GM12892 (cell line): Measurements from ENCODE around the gene DENND1A.

ENCODE experiments used
- DNase-seq: peaks from one replicate; pipeline ENCODE4 v3.0.0; 2011; ENCODE audit not compliant: insufficient read length
- FAIRE-seq: peaks from 2 replicates; lab custom pipeline; 2011; peaks lifted over from hg19 to GRCh38; lab: Jason Lieb, UNC
- POLR2A ChIP-seq: IDR thresholded peaks from 2 replicates; pipeline ENCODE4 v1.6.1; 2011; ENCODE audit warnings: low read depth, low read length, control low read depth
- POLR2AphosphoS5 ChIP-seq: IDR thresholded peaks from 2 replicates; pipeline ENCODE4 v1.6.1; 2011; ENCODE audit warnings: low read depth, low read length, control low read depth
- TAF1 ChIP-seq: IDR thresholded peaks from 2 replicates; pipeline ENCODE4 v1.6.1; 2011; ENCODE audit warnings: low read depth, mild to moderate bottlenecking, control low read depth, low read length, borderline replicate concordance

Gene DENND1A

GRCh38 chr9:123349691-123350480 lies 580.0 kb downstream of the DENND1A start:
- DNase-seq (peak; percentile 82), FAIRE-seq (peak; percentile 73)
- TF ChIP-seq TAF1 (no peak), POLR2A (no peak), POLR2AphosphoS5 (no peak)

GRCh38 chr9:123349033-123349432 lies 580.9 kb downstream of the DENND1A start:
- no peak for TF ChIP-seq POLR2AphosphoS5
- no peak for TF ChIP-seq TAF1
- TF ChIP-seq POLR2A = no peak
- no peak for DNase-seq
- no peak for FAIRE-seq

GRCh38 chr9:123348317-123348992 lies 581.5 kb downstream of the DENND1A start:
- FAIRE-seq = no peak
- no peak for TF ChIP-seq POLR2A
- TF ChIP-seq TAF1 = no peak
- TF ChIP-seq POLR2AphosphoS5 = no peak

GRCh38 chr9:123347289-123348060 lies 582.5 kb downstream of the DENND1A start:
- FAIRE-seq (peak; percentile 90), DNase-seq (no peak)
- TF ChIP-seq TAF1 (no peak), POLR2A (no peak), POLR2AphosphoS5 (no peak)

More at GRCh38 chr9:123348317-123348992, 581.5 kb downstream of the DENND1A start:
- peak; percentile 22 for DNase-seq

GRCh38 chr9:123346826-123347225 lies 583.1 kb downstream of the DENND1A start:
- FAIRE-seq = peak; percentile 17
- TF ChIP-seq TAF1 = no peak
- no peak for TF ChIP-seq POLR2A
- DNase-seq = no peak

GRCh38 chr9:123346026-123346425 lies 583.9 kb downstream of the DENND1A start:
- DNase-seq (no peak), FAIRE-seq (no peak)

GRCh38 chr9:123345567-123345955 lies 584.4 kb downstream of the DENND1A start:
- no peak for TF ChIP-seq POLR2AphosphoS5
- no peak for TF ChIP-seq POLR2A
- no peak for TF ChIP-seq TAF1
- FAIRE-seq = no peak
- DNase-seq = no peak

More at GRCh38 chr9:123346026-123346425, 583.9 kb downstream of the DENND1A start:
- no peak for TF ChIP-seq TAF1
- no peak for TF ChIP-seq POLR2AphosphoS5
- no peak for TF ChIP-seq POLR2A

- DNase-seq = no peak
- TF ChIP-seq TAF1 (no peak), POLR2AphosphoS5 (no peak), POLR2A (no peak)
- FAIRE-seq = peak; percentile 40
Observed at GRCh38 chr9:123344192-123344949, 585.6 kb downstream of the DENND1A start.

- FAIRE-seq (peak; percentile 58), DNase-seq (peak; percentile 66)
- TF ChIP-seq TAF1 = peak; percentile 88
- peak; percentile 79 for TF ChIP-seq POLR2A
- TF ChIP-seq POLR2AphosphoS5 = peak; percentile 71
Observed at GRCh38 chr9:123343443-123344191, 586.3 kb downstream of the DENND1A start.

- FAIRE-seq = no peak
- TF ChIP-seq TAF1 (no peak), POLR2A (no peak), POLR2AphosphoS5 (no peak)
- no peak for DNase-seq
Observed at GRCh38 chr9:123342247-123342646, 587.7 kb downstream of the DENND1A start.
